ENCODE data around the gene ERI2.
A peak's percentile ranks its signal among the peaks of the same experiment; 100 is the strongest.

The ERI2 gene, protein sequence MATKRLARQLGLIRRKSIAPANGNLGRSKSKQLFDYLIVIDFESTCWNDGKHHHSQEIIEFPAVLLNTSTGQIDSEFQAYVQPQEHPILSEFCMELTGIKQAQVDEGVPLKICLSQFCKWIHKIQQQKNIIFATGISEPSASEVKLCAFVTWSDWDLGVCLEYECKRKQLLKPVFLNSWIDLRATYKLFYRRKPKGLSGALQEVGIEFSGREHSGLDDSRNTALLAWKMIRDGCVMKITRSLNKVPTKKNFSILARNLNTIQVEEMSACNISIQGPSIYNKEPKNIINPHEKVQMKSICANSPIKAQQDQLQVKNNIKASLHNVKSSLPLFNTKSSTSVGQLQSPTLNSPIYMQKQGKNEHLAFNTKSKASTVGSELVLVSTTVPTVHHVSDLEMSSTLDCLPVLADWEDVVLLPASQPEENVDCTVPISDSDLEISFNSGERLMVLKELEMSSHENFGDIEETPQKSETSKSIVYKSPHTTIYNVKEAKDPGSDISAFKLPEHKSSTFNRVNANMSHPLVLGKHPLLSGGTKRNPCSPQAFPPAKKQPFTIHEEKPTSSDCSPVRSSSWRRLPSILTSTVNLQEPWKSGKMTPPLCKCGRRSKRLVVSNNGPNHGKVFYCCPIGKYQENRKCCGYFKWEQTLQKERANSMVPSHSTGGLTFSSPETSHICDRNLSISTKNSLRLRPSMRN

GRCh38 chr16:20806168-20807050 lies at the start of gene ERI2, which contains the start of gene REXO5:
Gene ERI2 (minus strand): TSS chr16:20806472. CDS start chr16:20806430, 42 bp downstream.
Gene REXO5 (plus strand): TSS chr16:20806527. CDS start chr16:20806954, 427 bp downstream.
- DNase-seq, result peak; percentile 75

- DNase-seq, result no peak
Observed at GRCh38 chr16:20854963-20855362, 48.7 kb upstream of the ERI2 start.

DNA sequence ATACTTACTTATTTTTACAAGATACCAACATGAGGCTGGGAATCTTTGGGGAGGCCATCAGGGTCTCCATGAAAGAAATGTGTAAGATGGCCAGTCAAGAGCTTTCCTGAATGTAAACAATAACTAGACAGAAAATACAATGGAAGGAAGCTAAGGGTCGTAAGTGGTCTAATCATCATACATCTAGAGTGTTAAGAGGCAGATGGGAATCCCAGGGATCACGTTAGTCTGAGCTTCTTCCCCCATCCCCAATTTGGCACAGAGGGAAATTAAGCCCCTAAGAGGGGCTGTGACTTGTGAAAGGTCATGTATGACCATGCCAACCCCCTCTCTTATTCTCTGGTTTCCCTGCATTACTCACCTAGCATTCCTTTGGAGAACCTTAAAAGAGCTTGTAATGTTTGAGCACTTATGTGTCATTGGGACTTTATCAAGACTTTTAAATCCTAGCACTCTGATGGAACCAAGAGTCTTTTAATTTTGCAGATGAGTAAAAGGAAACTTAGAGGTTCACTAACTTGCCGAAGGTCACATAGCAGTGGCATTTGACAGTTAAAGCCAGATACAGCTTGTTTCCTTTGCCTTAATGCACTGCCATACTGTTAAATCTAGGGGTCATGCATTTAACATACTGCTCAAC lies 47.8 kb upstream of the ERI2 start:
- DNase-seq, result no peak

GRCh38 chr16:20853143-20853542 lies 46.9 kb upstream of the ERI2 start:
- DNase-seq, result no peak

DNA sequence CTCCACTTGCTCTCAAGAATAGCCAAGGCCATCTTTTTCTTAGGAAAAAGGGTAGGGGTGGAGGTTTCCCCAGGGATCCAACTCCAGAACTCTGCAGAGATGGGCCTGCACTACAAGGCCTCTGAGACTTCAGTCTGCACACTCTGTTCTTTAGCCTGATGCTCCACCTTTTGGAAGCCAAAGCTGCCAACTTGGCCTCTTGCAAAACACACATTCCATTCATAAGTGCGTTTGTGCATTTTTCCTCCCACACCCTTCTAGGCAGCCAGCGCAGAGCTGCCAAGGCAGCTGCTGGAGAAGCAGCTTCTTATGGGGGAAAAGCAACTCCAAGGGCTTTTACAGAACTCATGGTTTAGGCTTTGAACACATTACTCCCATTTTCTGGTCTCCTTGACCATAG lies 45.3 kb upstream of the ERI2 start:
- DNase-seq, result no peak

- no peak for DNase-seq
Observed at GRCh38 chr16:20850981-20851380, 44.7 kb upstream of the ERI2 start.

GRCh38 chr16:20849589-20850390 lies 43.5 kb upstream of the ERI2 start:
- DNase-seq, result peak; percentile 22

DNA sequence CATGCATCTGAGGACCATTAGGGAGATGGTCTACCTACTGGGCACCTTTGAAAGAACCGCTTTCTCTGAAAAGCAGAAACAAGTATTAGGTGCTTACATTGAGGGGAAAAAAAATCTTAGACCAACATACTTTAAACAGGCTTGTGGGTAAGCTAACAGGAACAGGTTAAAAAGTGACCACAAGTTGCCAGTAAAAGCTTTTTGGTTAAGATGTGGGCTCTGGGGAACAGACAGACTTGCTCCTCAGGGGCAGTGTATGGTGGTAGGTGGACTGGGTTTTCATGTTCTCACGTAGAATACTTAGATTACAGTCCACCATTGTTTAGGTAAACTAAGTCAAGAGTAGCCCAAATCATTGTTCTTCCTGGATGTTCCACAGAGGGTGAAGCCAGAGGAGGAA lies 41.3 kb upstream of the ERI2 start:
- DNase-seq, result no peak

GRCh38 chr16:20846551-20846950 lies 40.3 kb upstream of the ERI2 start:
- DNase-seq, result no peak

- DNase-seq, result no peak
Observed at GRCh38 chr16:20846030-20846429, 39.8 kb upstream of the ERI2 start.

- DNase-seq, result no peak
Observed at GRCh38 chr16:20844588-20844987, 38.3 kb upstream of the ERI2 start.

GRCh38 chr16:20844054-20844453 lies 37.8 kb upstream of the ERI2 start:
- DNase-seq, result no peak

- DNase-seq, result no peak
Observed at GRCh38 chr16:20839504-20839903, 33.2 kb upstream of the ERI2 start.

DNA sequence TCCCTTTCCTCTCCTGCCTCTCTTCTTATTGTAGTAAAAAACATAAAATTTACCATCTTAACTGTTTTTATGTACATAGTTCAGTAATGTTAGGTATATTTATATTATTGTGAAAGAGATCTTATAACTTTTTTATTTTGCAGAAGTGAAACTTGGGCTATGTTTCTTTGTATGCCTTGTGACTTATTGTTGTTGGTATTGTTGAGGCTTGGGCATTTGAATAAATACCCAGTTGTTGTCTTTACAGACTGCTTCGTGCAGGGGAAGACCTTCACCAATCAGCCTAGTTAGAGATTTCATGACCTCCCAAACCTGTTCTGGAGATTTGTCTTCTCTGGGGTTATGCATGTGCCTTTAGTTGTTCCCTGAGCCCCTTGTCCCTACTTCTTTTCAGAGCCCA lies 32.0 kb upstream of the ERI2 start:
- no peak for DNase-seq

GRCh38 chr16:20833086-20833485 lies 26.8 kb upstream of the ERI2 start:
- DNase-seq, result no peak

DNA sequence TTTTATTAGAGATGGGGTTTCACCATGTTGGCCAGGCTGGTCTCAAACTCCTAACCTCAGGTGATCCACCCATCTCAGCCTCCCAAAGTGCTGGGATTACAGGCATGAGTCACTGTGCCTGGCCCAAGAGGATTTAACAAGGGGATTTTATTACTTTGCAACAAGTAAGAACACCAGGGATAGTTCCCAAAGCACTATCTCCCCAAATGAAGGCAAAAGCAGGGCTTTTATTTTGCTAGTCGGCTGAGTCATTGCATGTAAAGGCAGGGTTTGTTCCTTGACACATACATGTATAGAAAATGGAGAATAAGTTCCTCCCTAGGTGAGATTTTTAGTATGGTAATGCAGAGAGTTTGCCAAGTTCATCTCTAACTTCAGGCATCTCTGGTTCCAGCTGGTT lies 24.1 kb upstream of the ERI2 start:
- DNase-seq, result no peak

GRCh38 chr16:20829536-20829935 lies 23.3 kb upstream of the ERI2 start:
- DNase-seq, result no peak

DNA sequence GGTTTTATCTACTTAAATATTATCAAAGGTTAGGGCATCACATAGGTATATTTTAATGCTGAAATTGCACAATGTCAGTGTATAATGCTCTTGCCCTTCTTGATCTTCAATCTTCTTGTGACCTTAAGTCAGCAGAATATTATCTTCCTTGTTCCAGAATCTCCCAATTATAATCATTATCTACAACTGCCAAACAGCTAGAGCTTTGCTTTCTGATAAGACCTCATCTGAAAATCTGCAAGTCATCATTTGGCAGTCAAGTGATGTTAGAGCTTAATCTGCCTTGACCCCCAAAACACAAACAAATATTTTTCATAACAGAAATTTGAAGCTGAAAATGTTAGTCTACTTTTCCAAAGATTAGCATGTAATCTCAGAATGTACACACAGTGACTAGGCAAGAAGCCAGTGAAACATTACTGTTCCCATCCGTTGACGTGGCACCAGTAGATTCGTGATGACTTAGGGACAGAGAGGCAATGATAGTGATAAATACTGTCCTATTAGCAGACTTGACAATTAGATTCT lies 19.8 kb upstream of the ERI2 start:
- no peak for DNase-seq

DNA sequence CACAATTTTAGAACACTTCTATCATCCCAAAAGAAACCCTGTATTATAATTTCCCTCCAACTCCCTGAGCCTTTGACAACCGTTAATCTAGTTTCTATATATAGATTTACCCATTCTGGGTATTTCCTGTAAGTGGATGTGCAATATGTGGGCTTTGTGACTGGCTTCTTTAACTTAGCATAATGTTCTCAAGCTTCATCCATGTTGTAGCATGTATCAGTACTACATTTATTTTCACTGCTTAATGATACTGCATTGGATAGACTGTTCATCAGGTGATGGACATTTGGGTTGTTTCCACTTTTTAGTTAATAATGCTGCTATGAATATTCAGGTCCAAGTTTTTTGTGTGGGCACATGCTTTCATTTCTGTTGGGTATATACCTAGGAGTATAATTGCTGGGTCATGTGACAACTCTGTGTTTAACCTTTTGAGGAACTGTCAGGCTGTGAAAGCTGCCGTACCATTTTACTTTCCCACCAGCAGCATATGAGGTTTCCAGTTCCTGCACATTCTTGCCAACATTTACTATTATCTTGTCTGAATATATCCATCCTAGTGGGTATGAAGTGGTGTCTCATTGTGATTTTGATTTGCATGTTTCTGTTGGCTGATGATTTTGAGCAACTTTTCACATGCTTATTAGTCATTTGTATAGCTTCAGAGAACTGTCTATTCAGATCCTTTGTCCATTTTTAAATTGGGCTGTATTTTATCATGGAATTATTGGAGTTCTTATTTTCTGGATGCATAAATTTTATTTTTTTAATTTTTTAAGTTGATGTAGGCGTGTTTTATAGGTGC lies 16.5 kb upstream of the ERI2 start:
- no peak for DNase-seq

- no peak for DNase-seq
Observed at GRCh38 chr16:20821682-20822081, 15.4 kb upstream of the ERI2 start.
